Hepatocyte (in vitro differentiated cells): Measurements from ENCODE around the gene SLC22A7. TPM values are rescaled to one million over a fixed set of nuclear protein-coding genes. Genes with fewer than 3 reads are reported as not detected.

ENCODE experiments used
- DNase-seq: peaks from one replicate; pipeline ENCODE4 v3.0.0-alpha.2; 2016; ENCODE audit warnings: low spot score
- H2AFZ ChIP-seq: fragments of 200-600 bp; sonication (generic); 2 replicates; pipeline ENCODE4 v1.6.0; 2016; ENCODE audit warnings: antibody characterized with exemption, mild to moderate bottlenecking
- H3K27ac ChIP-seq: fragments of 200-600 bp; sonication (generic); 2 replicates; pipeline ENCODE4 v1.5.1; 2016; ENCODE audit warnings: mild to moderate bottlenecking
- H3K27me3 ChIP-seq: fragments of 200-600 bp; sonication (generic); 2 replicates; pipeline ENCODE4 v1.6.1; 2016
- H3K36me3 ChIP-seq: fragments of 200-600 bp; sonication (generic); replicated peaks from 2 replicates; pipeline ENCODE4 v1.5.1; 2016; ENCODE audit warnings: low read depth; ENCODE audit not compliant: insufficient read depth
- H3K4me1 ChIP-seq: fragments of 200-600 bp; sonication (generic); 2 replicates; pipeline ENCODE4 v1.5.1; 2016; ENCODE audit warnings: mild to moderate bottlenecking, moderate library complexity; ENCODE audit not compliant: insufficient read depth
- H3K4me2 ChIP-seq: fragments of 200-600 bp; sonication (generic); 2 replicates; pipeline ENCODE4 v1.6.0; 2016
- H3K4me3 ChIP-seq: fragments of 200-600 bp; sonication (generic); 2 replicates; pipeline ENCODE4 v1.5.1; 2016; ENCODE audit warnings: mild to moderate bottlenecking
- H3K79me2 ChIP-seq: fragments of 200-600 bp; sonication (generic); 2 replicates; pipeline ENCODE4 v1.6.0; 2017; ENCODE audit warnings: mild to moderate bottlenecking
- H3K9me2 ChIP-seq: fragments of 200-600 bp; sonication (generic); replicated peaks from 2 replicates; pipeline ENCODE4 v1.6.0; 2017; ENCODE audit warnings: mild to moderate bottlenecking; ENCODE audit not compliant: insufficient read depth
- H3K9me3 ChIP-seq: fragments of 200-600 bp; sonication (generic); 2 replicates; pipeline ENCODE4 v1.5.1; 2016; ENCODE audit warnings: low read depth, mild to moderate bottlenecking
- H4K20me1 ChIP-seq: fragments of 200-600 bp; sonication (generic); 2 replicates; pipeline ENCODE4 v1.6.0; 2016; ENCODE audit warnings: mild to moderate bottlenecking; ENCODE audit not compliant: insufficient read depth, poor library complexity, severe bottlenecking
- CTCF ChIP-seq: fragments of 200-600 bp; sonication (generic); IDR thresholded peaks from 2 replicates; pipeline ENCODE4 v1.5.1; 2016; ENCODE audit warnings: antibody characterized with exemption, mild to moderate bottlenecking; ENCODE audit not compliant: poor library complexity
- EZH2 ChIP-seq: fragments of 200-600 bp; sonication (generic); IDR thresholded peaks from 2 replicates; pipeline ENCODE4 v1.6.1; 2016; ENCODE audit warnings: antibody characterized with exemption, mild to moderate bottlenecking, borderline replicate concordance
- EZH2phosphoT487 ChIP-seq: fragments of 200-600 bp; sonication (generic); IDR thresholded peaks from one replicate; pipeline ENCODE4 v1.6.1; 2018; ENCODE audit warnings: antibody characterized with exemption, mild to moderate bottlenecking, low read depth, moderate library complexity; ENCODE audit not compliant: unreplicated experiment, severe bottlenecking
- WGBS: methylation state at CpG from one replicate; pipeline ENCODE4 v1.1.6; 2016; ENCODE audit warnings: low lambda C conversion rate; ENCODE audit errors: missing lambda C conversion rate; 5-methylcytosine and 5-hydroxymethylcytosine counted together
- polyA plus RNA-seq: library from polyadenylated mRNA; unstranded; fragments of >200 nt; fragmentation: Nextera tagmentation; extraction: Ambion mirVana; gene quantifications from 2 replicates; pipeline ENCODE4 v1.2.1, GENCODE V29; 2016
- total RNA-seq: library from RNA; depleted of rRNA; stranded (reverse); fragments of >200 nt; gene quantifications from 2 replicates; pipeline ENCODE4 v1.2.3, GENCODE V29; 2014

The SLC22A7 gene
- total and polyA plus RNA-seq, 2 experiments from 2014 or later: 31.5 to 40.1 TPM

GRCh38 chr6:43277306-43277642, 20.8 kb upstream of the SLC22A7 start:
- H3K79me2 ChIP-seq: no peaks in the 10 kb centered on the region
- DNase-seq: no peak
- no peaks in the 10 kb centered on the region for H3K27me3 ChIP-seq
- H3K4me3 ChIP-seq: no peak overlapping the region
- no peak for TF ChIP-seq EZH2
- no peak for TF ChIP-seq CTCF
- TF ChIP-seq EZH2phosphoT487: no peak
- H4K20me1 ChIP-seq: no peaks in the 10 kb centered on the region
- WGBS: 85% methylated on average over 5 of the region's 6 CpGs
- no peaks in the 10 kb centered on the region for H3K9me3 ChIP-seq
- H3K4me1 ChIP-seq: peaks cover 40% of the 10 kb centered on the region
- H3K4me2 ChIP-seq: no peak overlapping the region
- no peaks in the 10 kb centered on the region for H3K9me2 ChIP-seq
- no peaks in the 10 kb centered on the region for H3K36me3 ChIP-seq
- H2AFZ ChIP-seq: no peak overlapping the region
- H3K27ac ChIP-seq: peak overlapping the region; percentile 62

- peak overlapping the region; percentile 62 for H3K27ac ChIP-seq
- WGBS: 76% methylated on average over 13 of the region's 13 CpGs
Observed at GRCh38 chr6:43277643-43278523, 20.2 kb upstream of the SLC22A7 start.

GRCh38 chr6:43278524-43279078, 19.5 kb upstream of the SLC22A7 start:
- H3K79me2 ChIP-seq: no peaks in the 10 kb centered on the region
- WGBS: 64% methylated on average over 4 of the region's 4 CpGs
- no peaks in the 10 kb centered on the region for H3K9me2 ChIP-seq
- H3K27me3 ChIP-seq: no peaks in the 10 kb centered on the region
- H3K4me3 ChIP-seq: no peak overlapping the region
- no peaks in the 10 kb centered on the region for H4K20me1 ChIP-seq
- H3K36me3 ChIP-seq: no peaks in the 10 kb centered on the region
- no peak for DNase-seq
- H3K27ac ChIP-seq: peak overlapping the region; percentile 62
- TF ChIP-seq EZH2 (no peak), CTCF (no peak), EZH2phosphoT487 (no peak)
- no peak overlapping the region for H2AFZ ChIP-seq
- H3K4me1 ChIP-seq: peaks cover 40% of the 10 kb centered on the region
- no peak overlapping the region for H3K4me2 ChIP-seq
- H3K9me3 ChIP-seq: no peaks in the 10 kb centered on the region

More at GRCh38 chr6:43277643-43278523, 20.2 kb upstream of the SLC22A7 start:
- Histone ChIP-seq H3K4me3 (no peak overlapping the region), H3K36me3 (no peaks in the 10 kb centered on the region), H3K4me1 (peaks cover 40% of the 10 kb centered on the region), H3K27me3 (no peaks in the 10 kb centered on the region), H4K20me1 (no peaks in the 10 kb centered on the region), H3K9me2 (no peaks in the 10 kb centered on the region), H3K4me2 (no peak overlapping the region), H3K9me3 (no peaks in the 10 kb centered on the region), H2AFZ (no peak overlapping the region), H3K79me2 (no peaks in the 10 kb centered on the region)
- peak; percentile 63 for DNase-seq
- TF ChIP-seq EZH2phosphoT487: no peak
- no peak for TF ChIP-seq CTCF
- no peak for TF ChIP-seq EZH2
